GM12878 (cell line): ENCODE data around the gene RTN4. TPM values are rescaled to one million over a fixed set of nuclear protein-coding genes. Genes with fewer than 3 reads are reported as not detected.

ENCODE experiments used
- ATAC-seq: fragments of 200-7000 bp; cut with Tn5 transposase; 3 replicates; pipeline ENCODE4 v1.9.1; 2020; ENCODE audit warnings: mild to moderate bottlenecking, moderate library complexity
- BruUV-seq: library from RNA; stranded (reverse); fragments of 400-500 nt; replicated peaks from 2 replicates; lab custom pipeline; 2021; lab: Mats Ljungman, UMichigan
- CTCF ChIA-PET: fragments of 300-600 bp; sonication (Branson Sonifier 250); formaldehyde crosslinking; extraction: SDS; loops from one replicate; lab custom pipeline; 2021; ENCODE audit warnings: inconsistent platforms; lab: Yijun Ruan, JAX
- POLR2A ChIA-PET: fragments of 350-600 bp; formaldehyde crosslinking; extraction: SDS; loops from one replicate; lab custom pipeline; 2021; ENCODE audit warnings: inconsistent platforms; lab: Charles Lee
- RAD21 ChIA-PET: fragments of 300-600 bp; sonication (Branson Sonifier 250); formaldehyde crosslinking; loops from one replicate; lab custom pipeline; 2023; ENCODE audit warnings: antibody characterized with exemption; ENCODE audit not compliant: unreplicated experiment; lab: Charles Lee
- SMC1A ChIA-PET: fragments of 300-600 bp; sonication (Branson Sonifier 250); formaldehyde crosslinking; loops from one replicate; lab custom pipeline; 2023; ENCODE audit not compliant: unreplicated experiment, uncharacterized antibody; lab: Charles Lee
- DNase-seq: peaks from one replicate; pipeline ENCODE4 v3.0.0-alpha.2; 2011; ENCODE audit warnings: low read depth, low spot score
- FAIRE-seq: peaks from 3 replicates; lab custom pipeline; 2011; peaks lifted over from hg19 to GRCh38; lab: Jason Lieb, UNC
- H2AFZ ChIP-seq: 2 replicates; pipeline ENCODE4 v1.6.0; 2011; ENCODE audit warnings: low read depth, low read length, control low read depth; ENCODE audit not compliant: control insufficient read depth
- H3K27ac ChIP-seq: 2 replicates; pipeline ENCODE4 v1.5.1; 2011; ENCODE audit warnings: control low read depth; ENCODE audit not compliant: control insufficient read depth, insufficient read depth
- H3K27me3 ChIP-seq, 2 experiments: replicated peaks in 1 of 2; 2 replicates each; pipeline versions ENCODE4 v1.6.0 to v1.6.1; 2011; ENCODE audit warnings: low read length in 1 of 2; ENCODE audit not compliant: control insufficient read depth in 2 of 2, insufficient read depth in 2 of 2
- H3K36me3 ChIP-seq, 2 experiments: 2 replicates each; pipeline ENCODE4 v1.5.1; 2011; ENCODE audit warnings: low read length in 1 of 2; ENCODE audit not compliant: control insufficient read depth in 2 of 2, insufficient read depth in 2 of 2
- H3K4me1 ChIP-seq: 2 replicates; pipeline ENCODE4 v1.6.1; 2011; ENCODE audit warnings: mild to moderate bottlenecking, low read length, moderate library complexity, mixed read lengths; ENCODE audit not compliant: control insufficient read depth, insufficient read depth
- H3K4me2 ChIP-seq: 2 replicates; pipeline ENCODE4 v1.6.0; 2011; ENCODE audit warnings: control low read depth; ENCODE audit not compliant: control insufficient read depth, insufficient read depth
- H3K4me3 ChIP-seq: fragments of 200-600 bp; sonication (generic); 2 replicates; pipeline ENCODE4 v1.5.1; 2016
- H3K79me2 ChIP-seq: 2 replicates; pipeline ENCODE4 v1.6.0; 2011; ENCODE audit warnings: low read length; ENCODE audit not compliant: control insufficient read depth, insufficient read depth
- H3K9ac ChIP-seq: 2 replicates; pipeline ENCODE4 v1.8.0; 2011; ENCODE audit warnings: low read length, control low read depth, mixed read lengths; ENCODE audit not compliant: control insufficient read depth, insufficient read depth
- H3K9me3 ChIP-seq: replicated peaks from 3 replicates; pipeline ENCODE4 v1.5.1; 2011; ENCODE audit warnings: mild to moderate bottlenecking, low read length; ENCODE audit not compliant: control insufficient read depth, insufficient read depth
- H4K20me1 ChIP-seq: 2 replicates; pipeline ENCODE4 v1.6.0; 2011; ENCODE audit not compliant: control insufficient read depth, insufficient read depth
- CHD1 ChIP-seq: IDR thresholded peaks from 2 replicates; pipeline ENCODE4 v1.6.1; 2012; ENCODE audit warnings: low read depth, low read length, improper control_type of control experiment
- CHD4 ChIP-seq: fragments of 200-600 bp; sonication (generic); IDR thresholded peaks from 2 replicates; pipeline ENCODE4 v1.6.1; 2016; ENCODE audit warnings: mild to moderate bottlenecking
- CUX1 ChIP-seq: IDR thresholded peaks from 2 replicates; pipeline ENCODE4 v1.6.1; 2012; ENCODE audit warnings: improper control_type of control experiment, low read depth, low read length; ENCODE audit not compliant: insufficient replicate concordance
- EZH2 ChIP-seq: IDR thresholded peaks from 2 replicates; pipeline ENCODE4 v1.6.1; 2012; ENCODE audit warnings: low read depth, mild to moderate bottlenecking, control low read depth, inconsistent platforms, low read length, borderline replicate concordance; ENCODE audit not compliant: control insufficient read depth
- FOXM1 ChIP-seq: IDR thresholded peaks from 2 replicates; pipeline ENCODE4 v1.6.1; 2012; ENCODE audit warnings: low read depth, mild to moderate bottlenecking, inconsistent platforms, low read length, moderate library complexity
- MLLT1 ChIP-seq: fragments of 450-650 bp; IDR thresholded peaks from 2 replicates; pipeline ENCODE4 v1.6.1; 2016; ENCODE audit warnings: mild to moderate bottlenecking
- RB1 ChIP-seq: fragments of 450-650 bp; formaldehyde crosslinking; IDR thresholded peaks from 2 replicates; pipeline ENCODE4 v1.6.1; 2017; ENCODE audit warnings: mild to moderate bottlenecking, borderline replicate concordance
- SUZ12 ChIP-seq: fragments of 200-600 bp; sonication (generic); IDR thresholded peaks from one replicate; pipeline ENCODE4 v1.6.1; 2018; ENCODE audit warnings: antibody characterized with exemption, mild to moderate bottlenecking; ENCODE audit not compliant: unreplicated experiment
- TCF3 ChIP-seq: IDR thresholded peaks from 2 replicates; pipeline ENCODE4 v1.6.1; 2012; ENCODE audit warnings: low read depth, mild to moderate bottlenecking, low read length, borderline replicate concordance; ENCODE audit not compliant: insufficient read depth
- WGBS: methylation state at CpG from one replicate; pipeline ENCODE4 v1.1.6; 2016; ENCODE audit warnings: low lambda C conversion rate; ENCODE audit not compliant: insufficient replicate concordance, insufficient coverage; ENCODE audit errors: missing lambda C conversion rate; 5-methylcytosine and 5-hydroxymethylcytosine counted together
- in situ Hi-C: fragments of 300-500 bp; cut with MboI; formaldehyde crosslinking; loops from 9 replicates; pipeline ENCODE4 v1.14.3; 2018; ENCODE audit warnings: mixed read lengths
- intact Hi-C: fragments of 100-400 bp; cut with micrococcal nuclease; formaldehyde crosslinking; loops from one replicate; pipeline ENCODE4 v1.14.2; 2022; ENCODE audit not compliant: unreplicated experiment
- polyA plus RNA-seq, 11 experiments: library from polyadenylated mRNA; depleted of rRNA in 4 of 11; unstranded in 6 of 11; stranded (reverse) in 5 of 11; fragments of >200 nt; fragmentation: Nextera tagmentation in 4 of 11; fragmentation: Illumina TruSeq in 1 of 11; extraction: Ambion mirVana in 4 of 11; extraction: Trizol in 1 of 11; gene quantifications; 1 replicate in 1 of 11; 2 replicates in 10 of 11; pipeline versions ENCODE4 v1.2.1 to v1.2.3, GENCODE V29; 2011 to 2016; ENCODE audit warnings: inconsistent platforms in 2 of 11, missing spikeins in 2 of 11, low read depth in 1 of 11
- total RNA-seq, 4 experiments: library from RNA; depleted of rRNA in 3 of 4; stranded (reverse); fragments of >200 nt in 3 of 4; fragmentation: Illumina TruSeq in 1 of 4; extraction: Trizol in 1 of 4; gene quantifications; 2 replicates each; pipeline versions ENCODE4 v1.2.1 to v1.2.3, GENCODE V29; 2013 to 2021
- TF ChIP-seq, protein P1 (sequence below): fragments of 450-650 bp; IDR thresholded peaks from 2 replicates; pipeline ENCODE4 v1.6.1; 2017; ENCODE audit warnings: mild to moderate bottlenecking, moderate library complexity

The RTN4 gene
- total and polyA plus RNA-seq, 10 of the 15 experiments (the other 5 are each of a cell fraction or from before 2014, with no cell fraction given): 56.0 to 133 (median 83.3) TPM

DNA sequence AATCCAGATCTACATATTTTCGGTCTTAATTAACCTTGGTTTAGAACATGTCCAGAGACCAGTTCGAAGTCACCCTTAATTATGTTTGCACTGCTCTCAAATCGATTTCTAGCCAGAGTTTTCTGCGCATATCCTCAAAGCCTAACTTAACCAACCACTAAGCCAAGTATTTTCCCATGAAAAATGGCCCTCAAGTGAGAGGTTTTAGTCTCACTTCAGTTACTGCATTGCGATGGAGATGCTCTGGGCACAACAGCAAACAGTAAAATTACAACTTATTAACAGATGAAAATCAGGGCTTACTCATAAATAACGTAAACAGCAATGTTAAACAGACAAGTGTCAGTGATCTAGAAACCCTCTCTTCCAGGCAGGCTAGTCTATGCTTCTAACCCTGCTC is 4.5 kb downstream of the RTN4 start:
- no TSS peak for BruUV-seq
- ChIA-PET POLR2A (interaction anchor here (0.9 to 2.7 kb wide), 3 partner anchors 13 to 35 kb away, joined by 3 to 8 read pairs (median 4); no protein-coding TSS in a partner anchor), SMC1A (interaction anchor here (0.5 to 2.0 kb wide), 20 partner anchors 8 to 776 kb away, joined by 3 to 11 read pairs (median 4); no protein-coding TSS in a partner anchor), RAD21 (interaction anchor here (0.9 to 1.6 kb wide), 7 partner anchors 11 to 146 kb away, joined by 3 to 13 read pairs (median 4); no protein-coding TSS in a partner anchor), CTCF (interaction anchor here (0.8 to 1.6 kb wide), 9 partner anchors 9 to 146 kb away, joined by 3 to 8 read pairs (median 4); no protein-coding TSS in a partner anchor)
- no peak for ATAC-seq
- Histone ChIP-seq H3K4me3 (peak overlapping the region; percentile 53), H3K36me3 (no peaks in the 10 kb centered on the region), H3K27me3 (no peaks in the 10 kb centered on the region), H3K4me1 (no peaks in the 10 kb centered on the region), H4K20me1 (no peaks in the 10 kb centered on the region), H3K27ac (no peak overlapping the region), H3K9ac (no peak overlapping the region), H3K79me2 (peaks cover 90% of the 10 kb centered on the region), H3K4me2 (peak overlapping the region; percentile 85), H3K9me3 (no peaks in the 10 kb centered on the region), H2AFZ (no peak overlapping the region)
- in situ Hi-C loops: no loop called here
- 71% methylated on average over 6 of the region's 6 CpGs for WGBS
- intact Hi-C loops: loop anchor here (1.0 to 10.0 kb wide), 3 partner anchors 8 to 471 kb away; partner anchors contain the start of gene CCDC88A
- no peak for DNase-seq
- FAIRE-seq: no peak
- no peak for TF ChIP-seq CHD1
- no peak for TF ChIP-seq CUX1
- TF ChIP-seq, protein P1, sequence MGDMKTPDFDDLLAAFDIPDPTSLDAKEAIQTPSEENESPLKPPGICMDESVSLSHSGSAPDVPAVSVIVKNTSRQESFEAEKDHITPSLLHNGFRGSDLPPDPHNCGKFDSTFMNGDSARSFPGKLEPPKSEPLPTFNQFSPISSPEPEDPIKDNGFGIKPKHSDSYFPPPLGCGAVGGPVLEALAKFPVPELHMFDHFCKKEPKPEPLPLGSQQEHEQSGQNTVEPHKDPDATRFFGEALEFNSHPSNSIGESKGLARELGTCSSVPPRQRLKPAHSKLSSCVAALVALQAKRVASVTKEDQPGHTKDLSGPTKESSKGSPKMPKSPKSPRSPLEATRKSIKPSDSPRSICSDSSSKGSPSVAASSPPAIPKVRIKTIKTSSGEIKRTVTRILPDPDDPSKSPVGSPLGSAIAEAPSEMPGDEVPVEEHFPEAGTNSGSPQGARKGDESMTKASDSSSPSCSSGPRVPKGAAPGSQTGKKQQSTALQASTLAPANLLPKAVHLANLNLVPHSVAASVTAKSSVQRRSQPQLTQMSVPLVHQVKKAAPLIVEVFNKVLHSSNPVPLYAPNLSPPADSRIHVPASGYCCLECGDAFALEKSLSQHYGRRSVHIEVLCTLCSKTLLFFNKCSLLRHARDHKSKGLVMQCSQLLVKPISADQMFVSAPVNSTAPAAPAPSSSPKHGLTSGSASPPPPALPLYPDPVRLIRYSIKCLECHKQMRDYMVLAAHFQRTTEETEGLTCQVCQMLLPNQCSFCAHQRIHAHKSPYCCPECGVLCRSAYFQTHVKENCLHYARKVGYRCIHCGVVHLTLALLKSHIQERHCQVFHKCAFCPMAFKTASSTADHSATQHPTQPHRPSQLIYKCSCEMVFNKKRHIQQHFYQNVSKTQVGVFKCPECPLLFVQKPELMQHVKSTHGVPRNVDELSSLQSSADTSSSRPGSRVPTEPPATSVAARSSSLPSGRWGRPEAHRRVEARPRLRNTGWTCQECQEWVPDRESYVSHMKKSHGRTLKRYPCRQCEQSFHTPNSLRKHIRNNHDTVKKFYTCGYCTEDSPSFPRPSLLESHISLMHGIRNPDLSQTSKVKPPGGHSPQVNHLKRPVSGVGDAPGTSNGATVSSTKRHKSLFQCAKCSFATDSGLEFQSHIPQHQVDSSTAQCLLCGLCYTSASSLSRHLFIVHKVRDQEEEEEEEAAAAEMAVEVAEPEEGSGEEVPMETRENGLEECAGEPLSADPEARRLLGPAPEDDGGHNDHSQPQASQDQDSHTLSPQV: no peak
- no peak for TF ChIP-seq TCF3
- TF ChIP-seq MLLT1: no peak
- TF ChIP-seq EZH2: no peak
- no peak for TF ChIP-seq CHD4
- no peak for TF ChIP-seq SUZ12
- no peak for TF ChIP-seq RB1
- TF ChIP-seq FOXM1: no peak
